Fibroblast of mammary gland (primary cell): ENCODE results near the gene ARV1.
"Not testable (repeated sequence)": the region's sequence is repeated elsewhere in the genome, so short reads cannot be mapped to it uniquely, and the experiment has no call there.

Source experiments
- DNase-seq: peaks from one replicate; pipeline ENCODE4 v3.0.0-alpha.2; 2010; ENCODE audit warnings: low read depth
- H3K4me3 ChIP-seq: 2 replicates; pipeline ENCODE4 v1.5.1; 2011; ENCODE audit warnings: low read depth, mild to moderate bottlenecking, low read length, moderate library complexity; ENCODE audit not compliant: control insufficient read depth
- CTCF ChIP-seq: conservative IDR thresholded peaks from 2 replicates; pipeline ENCODE4 v1.5.1; 2011; ENCODE audit warnings: low read depth, low read length, inconsistent platforms; ENCODE audit not compliant: control insufficient read depth, insufficient read depth

The ARV1 gene

GRCh38 chr1:231046730-231047395 lies 68.0 kb downstream of the ARV1 start:
- no peak for DNase-seq
- no peak overlapping the region for H3K4me3 ChIP-seq
- TF ChIP-seq CTCF = no peak

- DNase-seq, H3K4me3 ChIP-seq: not testable (repeated sequence)
Measured at GRCh38 chr1:231047529-231047928, 68.6 kb downstream of the ARV1 start.

GRCh38 chr1:231048419-231048818 lies 69.5 kb downstream of the ARV1 start:
- H3K4me3 ChIP-seq, DNase-seq: not testable (repeated sequence)

GRCh38 chr1:231049121-231049979 lies 70.5 kb downstream of the ARV1 start:
- no peak overlapping the region for H3K4me3 ChIP-seq
- no peak for DNase-seq
- no peak for TF ChIP-seq CTCF
